HUDEP-2 (cell line): ENCODE data around the gene NOP53.
"Not testable (repeated sequence)": the region's sequence is repeated elsewhere in the genome, so short reads cannot be mapped to it uniquely, and the experiment has no call there.

Source experiments
- DNase-seq, 76 experiments: peaks; one replicate each; lab custom pipeline; 2025; ENCODE audit not compliant: unreplicated experiment in 76 of 76; lab: John Stamatoyannopoulos, UW

The NOP53 gene

GRCh38 chr19:47802521-47803043 is 57.2 kb downstream of the NOP53 start:
- DNase-seq, result no peak

- not testable (repeated sequence) for DNase-seq
Measured at GRCh38 chr19:47803148-47803547, 57.8 kb downstream of the NOP53 start.

- DNase-seq, result not testable (repeated sequence)
Measured at GRCh38 chr19:47803671-47804070, 58.3 kb downstream of the NOP53 start.

- not testable (repeated sequence) for DNase-seq
Measured at GRCh38 chr19:47804451-47804850, 59.1 kb downstream of the NOP53 start, which contains the start of gene TPRX1. TSS of gene TPRX1 (minus strand) at chr19:47804551. CDS start at chr19:47804539, 12 bp downstream.

- DNase-seq, result no peak
Measured at GRCh38 chr19:47805313-47805712, 60.0 kb downstream of the NOP53 start.

- no peak for DNase-seq
Measured at GRCh38 chr19:47806435-47806834, 61.1 kb downstream of the NOP53 start.
